A549 (cell line): ENCODE measurements around the gene HLA-A. TPM values are rescaled to one million over a fixed set of nuclear protein-coding genes. Genes with fewer than 3 reads are reported as not detected.

Source experiments
- ATAC-seq, 2 experiments: fragments of 200-7000 bp in 1 of 2; fragments of >200 bp in 1 of 2; cut with Nextera tagmentation in 1 of 2; cut with Tn5 transposase in 1 of 2; 3 replicates each; pipeline versions ENCODE4 v1.8.0 to v1.9.1; 2018 to 2020; ENCODE audit warnings: mild to moderate bottlenecking in 1 of 2, moderate library complexity in 1 of 2
- CTCF ChIA-PET: fragments of 300-600 bp; sonication (Branson Sonifier 250); formaldehyde crosslinking; extraction: SDS; loops from one replicate; lab custom pipeline; 2021; ENCODE audit warnings: antibody characterized with exemption, inconsistent platforms; lab: Yijun Ruan, JAX
- POLR2A ChIA-PET: fragments of 350-600 bp; formaldehyde crosslinking; extraction: SDS; loops from one replicate; lab custom pipeline; 2021; ENCODE audit warnings: antibody characterized with exemption, inconsistent platforms; lab: Yijun Ruan, JAX
- DNase-seq, 2 experiments: peaks; one replicate each; pipeline versions ENCODE4 v3.0.0 to v3.0.0-alpha.2; 2011 to 2016; ENCODE audit warnings: low read depth in 1 of 2, low spot score in 1 of 2
- FAIRE-seq: peaks from 2 replicates; lab custom pipeline; 2011; peaks lifted over from hg19 to GRCh38; lab: Jason Lieb, UNC
- H3K27ac ChIP-seq, 2 experiments: fragments of >200 bp; sonication (Bioruptor Twin); formaldehyde crosslinking; 3 replicates each; pipeline ENCODE4 v1.5.1; 2016 to 2017
- H3K4me1 ChIP-seq: fragments of >200 bp; sonication (Bioruptor Twin); formaldehyde crosslinking; 3 replicates; pipeline ENCODE4 v1.6.1; 2016
- H3K4me2 ChIP-seq: fragments of >200 bp; sonication (Bioruptor Twin); formaldehyde crosslinking; 3 replicates; pipeline ENCODE4 v1.6.1; 2016
- H3K4me3 ChIP-seq: fragments of >200 bp; sonication (Bioruptor Twin); formaldehyde crosslinking; 3 replicates; pipeline ENCODE4 v1.5.1; 2016
- H3K9me3 ChIP-seq: fragments of >200 bp; sonication (Bioruptor Twin); formaldehyde crosslinking; 3 replicates; pipeline ENCODE4 v1.6.1; 2016
- ATOH8 ChIP-seq: fragments of 250-450 bp; sonication (Bioruptor Pico); IDR thresholded peaks from 2 replicates; pipeline ENCODE4 v1.5.0; 2020; ENCODE audit warnings: low read depth, mild to moderate bottlenecking, moderate library complexity
- CBX8 ChIP-seq: fragments of 200-600 bp; sonication (generic); IDR thresholded peaks from 2 replicates; pipeline ENCODE4 v1.6.1; 2016
- E2F6 ChIP-seq: IDR thresholded peaks from 2 replicates; pipeline ENCODE4 v1.6.1; 2012; ENCODE audit warnings: low read depth, borderline replicate concordance
- ESRRA ChIP-seq: fragments of 150-350 bp; IDR thresholded peaks from 2 replicates; pipeline ENCODE4 v1.6.1; 2014; ENCODE audit warnings: mild to moderate bottlenecking, low read length, borderline replicate concordance
- FOSB ChIP-seq: fragments of 250-450 bp; sonication (Bioruptor Pico); IDR thresholded peaks from 2 replicates; pipeline ENCODE4 v1.5.0; 2020; ENCODE audit warnings: mild to moderate bottlenecking, moderate library complexity
- FOXS1 ChIP-seq: fragments of 250-450 bp; sonication (Bioruptor Pico); IDR thresholded peaks from 2 replicates; pipeline ENCODE4 v1.5.0; 2020; ENCODE audit warnings: mild to moderate bottlenecking, moderate library complexity
- HEYL ChIP-seq: fragments of 250-450 bp; sonication (Bioruptor Pico); IDR thresholded peaks from 2 replicates; pipeline ENCODE4 v1.8.0; 2021; ENCODE audit warnings: mild to moderate bottlenecking, moderate library complexity
- HMGXB4 ChIP-seq: fragments of 250-450 bp; sonication (Bioruptor Pico); IDR thresholded peaks from 2 replicates; pipeline ENCODE4 v1.5.0; 2021; ENCODE audit warnings: mild to moderate bottlenecking, moderate library complexity, borderline replicate concordance
- HOXA7 ChIP-seq: fragments of 250-450 bp; sonication (Bioruptor Pico); IDR thresholded peaks from 2 replicates; pipeline ENCODE4 v1.5.0; 2020; ENCODE audit warnings: mild to moderate bottlenecking, moderate library complexity
- HOXB13 ChIP-seq: fragments of 250-450 bp; sonication (Bioruptor Pico); IDR thresholded peaks from 2 replicates; pipeline ENCODE4 v1.5.0; 2020; ENCODE audit warnings: low read depth, mild to moderate bottlenecking, moderate library complexity
- KDM5A ChIP-seq: fragments of 200-600 bp; sonication (generic); IDR thresholded peaks from 2 replicates; pipeline ENCODE4 v1.6.1; 2016; ENCODE audit warnings: antibody characterized with exemption, mild to moderate bottlenecking
- MAFK ChIP-seq: fragments of 450-650 bp; IDR thresholded peaks from 2 replicates; pipeline ENCODE4 v1.6.1; 2014; ENCODE audit not compliant: partially characterized antibody
- NR3C1 ChIP-seq: fragments of >200 bp; sonication (Bioruptor Twin); formaldehyde crosslinking; IDR thresholded peaks from 3 replicates; pipeline ENCODE4 v1.6.1; 2017
- PHF8 ChIP-seq: fragments of 200-600 bp; sonication (generic); IDR thresholded peaks from 2 replicates; pipeline ENCODE4 v1.6.1; 2016; ENCODE audit warnings: low read depth, mild to moderate bottlenecking, antibody characterized with exemption, moderate library complexity, borderline replicate concordance
- REST ChIP-seq: fragments of 200-600 bp; sonication (generic); IDR thresholded peaks from 2 replicates; pipeline ENCODE4 v1.6.1; 2016; ENCODE audit warnings: antibody characterized with exemption, mild to moderate bottlenecking, moderate library complexity
- RNF2 ChIP-seq: fragments of 200-600 bp; sonication (generic); IDR thresholded peaks from 2 replicates; pipeline ENCODE4 v1.6.1; 2016; ENCODE audit warnings: low read depth, mild to moderate bottlenecking, antibody characterized with exemption, moderate library complexity, borderline replicate concordance
- TFCP2L1 ChIP-seq: fragments of 250-450 bp; sonication (Bioruptor Pico); IDR thresholded peaks from 2 replicates; pipeline ENCODE4 v1.5.0; 2021; ENCODE audit warnings: mild to moderate bottlenecking
- ZNF302 ChIP-seq: fragments of 250-450 bp; sonication (Bioruptor Pico); IDR thresholded peaks from 2 replicates; pipeline ENCODE4 v1.9.0; 2021; ENCODE audit warnings: inconsistent platforms, mild to moderate bottlenecking, moderate library complexity
- WGBS: methylation state at CpG from one replicate; pipeline ENCODE4 v1.1.6; 2017; ENCODE audit errors: missing lambda C conversion rate; 5-methylcytosine and 5-hydroxymethylcytosine counted together
- polyA plus RNA-seq, 4 experiments: library from polyadenylated mRNA; depleted of rRNA in 3 of 4; stranded (reverse); fragments of >200 nt; fragmentation: RNase III in 1 of 4; extraction: RNeasy Plus Mini Kit Qiagen cat#74134 plus additional on column Dnase treatment in 1 of 4; gene quantifications; 2 replicates in 3 of 4; 3 replicates in 1 of 4; pipeline ENCODE4 v1.2.3, GENCODE V29; 2011 to 2017

Gene HLA-A
- polyA plus RNA-seq, 2 of the 4 experiments (the other 2 are of a cell fraction), result 78.8 to 95.0 TPM

- WGBS, result 89% methylated on average over 22 of the region's 24 CpGs
- ATAC-seq (peak in 1 of 2 experiments; percentile 27; a peak in 1 of 6 replicates), FAIRE-seq (no peak), DNase-seq (no peak)
- H3K4me1 ChIP-seq, result no peaks in the 10 kb centered on the region
- no peaks in the 10 kb centered on the region for H3K9me3 ChIP-seq
- no peak overlapping the region for H3K27ac ChIP-seq
- no peak overlapping the region for H3K4me3 ChIP-seq
- no peak for TF ChIP-seq PHF8
- no peak for TF ChIP-seq FOSB (CRISPR knock-in tag)
- no peak for TF ChIP-seq CBX8
- no peak for TF ChIP-seq E2F6
- TF ChIP-seq ESRRA, result no peak
- no peak for TF ChIP-seq HOXA7
- TF ChIP-seq MAFK, result no peak
- no peak for TF ChIP-seq HMGXB4 (CRISPR knock-in tag)
- no peak for TF ChIP-seq KDM5A
- TF ChIP-seq HOXB13 (CRISPR knock-in tag), result no peak
- no peak for TF ChIP-seq FOXS1
- TF ChIP-seq ZNF302, result no peak
- no peak for TF ChIP-seq NR3C1
- no peak for TF ChIP-seq ATOH8 (CRISPR knock-in tag)
- no peak for TF ChIP-seq HEYL
- TF ChIP-seq RNF2, result no peak
- no peak for TF ChIP-seq REST
- TF ChIP-seq TFCP2L1 (CRISPR knock-in tag), result no peak
- CTCF ChIA-PET, result interaction anchor here (1.0 kb wide), 1 partner anchor 173 kb away, joined by 3 read pairs; no protein-coding TSS in a partner anchor
- no peak overlapping the region for H3K4me2 ChIP-seq
- POLR2A ChIA-PET, result no interaction called here
Observed at GRCh38 chr6:29925727-29926412, 16.5 kb upstream of the HLA-A start.
